GM19372 (cell line): ENCODE measurements around the gene INPP5E.
A peak's percentile ranks its signal among the peaks of the same experiment; 100 is the strongest.

Experiments
- ATAC-seq: cut with Tn5 transposase; IDR thresholded peaks from one replicate; pipeline ENCODE4 v1.9.1; 2021; ENCODE audit warnings: mild to moderate bottlenecking, low read depth, moderate library complexity; ENCODE audit not compliant: unreplicated experiment

The INPP5E gene, protein sequence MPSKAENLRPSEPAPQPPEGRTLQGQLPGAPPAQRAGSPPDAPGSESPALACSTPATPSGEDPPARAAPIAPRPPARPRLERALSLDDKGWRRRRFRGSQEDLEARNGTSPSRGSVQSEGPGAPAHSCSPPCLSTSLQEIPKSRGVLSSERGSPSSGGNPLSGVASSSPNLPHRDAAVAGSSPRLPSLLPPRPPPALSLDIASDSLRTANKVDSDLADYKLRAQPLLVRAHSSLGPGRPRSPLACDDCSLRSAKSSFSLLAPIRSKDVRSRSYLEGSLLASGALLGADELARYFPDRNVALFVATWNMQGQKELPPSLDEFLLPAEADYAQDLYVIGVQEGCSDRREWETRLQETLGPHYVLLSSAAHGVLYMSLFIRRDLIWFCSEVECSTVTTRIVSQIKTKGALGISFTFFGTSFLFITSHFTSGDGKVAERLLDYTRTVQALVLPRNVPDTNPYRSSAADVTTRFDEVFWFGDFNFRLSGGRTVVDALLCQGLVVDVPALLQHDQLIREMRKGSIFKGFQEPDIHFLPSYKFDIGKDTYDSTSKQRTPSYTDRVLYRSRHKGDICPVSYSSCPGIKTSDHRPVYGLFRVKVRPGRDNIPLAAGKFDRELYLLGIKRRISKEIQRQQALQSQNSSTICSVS

DNA sequence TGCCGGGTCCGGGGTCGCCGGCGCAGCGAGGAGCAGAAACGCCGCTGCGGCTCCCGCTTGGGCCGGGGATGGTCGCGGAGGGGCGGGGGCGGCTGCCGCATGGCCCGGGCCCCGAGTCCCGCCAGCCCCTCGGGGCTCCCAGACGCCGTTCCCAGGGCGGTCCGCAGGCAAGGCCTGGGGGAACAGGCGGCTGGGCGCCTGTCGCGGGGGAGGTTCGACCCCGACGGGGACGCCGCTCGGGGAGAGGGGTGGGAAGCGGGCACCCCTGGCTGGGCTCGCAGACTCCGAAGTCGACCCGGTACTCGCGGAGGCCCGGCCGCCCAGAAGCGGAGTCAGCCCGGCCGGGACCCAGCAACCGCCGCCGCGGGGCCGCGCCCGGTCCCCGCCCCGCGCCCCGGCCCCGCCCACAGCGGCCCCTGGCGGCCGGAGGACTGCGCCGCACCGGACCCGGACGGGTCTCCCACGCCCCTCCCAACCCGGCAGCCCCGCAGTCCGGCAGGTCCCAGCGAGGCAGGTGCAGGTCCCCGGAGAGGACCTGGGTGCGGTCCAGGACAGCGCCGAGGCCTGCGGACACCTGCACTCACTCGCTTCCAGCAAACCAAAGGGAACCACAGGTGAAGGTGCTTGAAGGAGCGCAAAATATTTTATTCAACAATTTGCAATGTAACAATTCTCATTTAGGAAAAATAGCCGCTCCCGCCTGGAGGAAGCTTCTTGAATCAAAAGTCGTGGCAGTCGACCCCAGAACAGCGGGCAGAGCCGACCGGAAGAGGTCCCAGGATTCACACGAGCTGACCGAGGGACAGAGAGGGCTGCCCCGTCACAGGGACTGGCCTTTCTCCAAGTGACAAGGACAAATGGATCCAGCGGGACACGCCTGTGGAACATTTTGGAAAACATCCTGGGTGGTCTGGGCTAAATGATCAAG is at the start of gene INPP5E:
Gene INPP5E (minus strand): TSS at position 365 of the 928 bp plus-strand sequence. CDS start 426 bp downstream, outside the sequence.
- peak; percentile 65 for ATAC-seq

DNA sequence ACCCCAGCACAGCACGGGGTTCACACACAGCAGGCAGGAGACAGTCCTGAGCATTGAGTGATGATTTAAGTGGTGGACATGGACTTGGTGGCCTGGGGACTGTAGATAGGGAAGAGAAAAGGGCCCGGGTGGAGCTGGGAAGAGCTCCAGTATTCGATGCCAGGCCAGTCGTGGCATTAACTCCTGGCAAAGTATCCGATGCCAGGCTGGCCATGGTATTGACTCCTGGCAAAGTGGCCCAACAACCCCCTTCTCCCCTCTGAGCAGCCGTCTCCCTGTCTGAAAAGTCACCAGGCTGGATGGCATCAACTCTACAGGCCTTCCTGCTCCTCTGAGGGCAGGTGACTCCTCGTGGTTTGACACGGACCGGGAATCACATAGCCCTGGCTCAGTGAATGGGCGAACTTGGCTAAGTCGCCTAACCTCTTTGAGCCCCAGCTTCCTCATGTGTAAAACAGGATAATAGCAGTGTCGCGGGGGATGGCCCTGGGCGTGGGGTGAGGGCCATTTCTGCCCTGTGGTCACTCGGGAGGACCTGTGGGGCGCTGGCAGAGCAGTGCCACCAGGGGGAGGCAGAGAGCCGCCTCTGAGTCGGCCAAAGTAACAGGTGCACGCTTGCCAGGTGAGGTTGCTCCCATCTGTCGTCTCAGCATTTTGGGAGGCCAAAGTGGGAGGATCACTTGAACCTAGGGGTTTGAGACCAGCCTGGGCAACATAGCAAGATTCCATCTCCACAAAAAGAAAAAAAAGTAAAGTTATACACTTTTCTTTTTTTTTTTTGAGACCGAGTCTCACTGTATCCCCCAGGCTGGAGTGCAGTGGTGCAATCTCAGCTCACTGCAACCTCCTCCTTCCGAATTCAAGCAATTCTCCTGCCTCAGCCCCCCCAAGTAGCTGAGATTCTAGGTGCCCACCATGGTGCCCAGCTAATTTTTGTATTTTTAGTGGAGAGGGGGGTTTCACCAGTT is 48.9 kb upstream of the INPP5E start:
- no peak for ATAC-seq

DNA sequence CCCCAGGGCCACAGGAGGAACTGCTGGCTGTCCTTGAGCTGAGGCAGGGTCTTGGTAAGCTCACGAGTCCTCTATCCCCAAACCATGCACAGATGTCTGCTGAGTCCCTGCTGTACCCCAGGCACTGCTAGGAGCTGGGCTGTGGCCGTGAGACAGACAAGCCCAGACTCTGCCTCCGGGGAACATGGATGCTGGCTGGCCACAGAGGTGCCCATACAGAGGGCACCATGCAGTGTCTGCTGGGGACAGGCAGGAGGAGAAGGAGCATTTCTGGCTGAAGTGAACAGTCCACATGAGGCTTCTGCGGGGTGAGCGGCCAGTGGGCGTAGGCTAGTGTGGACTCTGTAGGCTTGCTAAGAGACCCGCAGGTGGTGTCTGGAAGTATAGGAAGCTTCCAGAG is 48.0 kb upstream of the INPP5E start:
- no peak for ATAC-seq

DNA sequence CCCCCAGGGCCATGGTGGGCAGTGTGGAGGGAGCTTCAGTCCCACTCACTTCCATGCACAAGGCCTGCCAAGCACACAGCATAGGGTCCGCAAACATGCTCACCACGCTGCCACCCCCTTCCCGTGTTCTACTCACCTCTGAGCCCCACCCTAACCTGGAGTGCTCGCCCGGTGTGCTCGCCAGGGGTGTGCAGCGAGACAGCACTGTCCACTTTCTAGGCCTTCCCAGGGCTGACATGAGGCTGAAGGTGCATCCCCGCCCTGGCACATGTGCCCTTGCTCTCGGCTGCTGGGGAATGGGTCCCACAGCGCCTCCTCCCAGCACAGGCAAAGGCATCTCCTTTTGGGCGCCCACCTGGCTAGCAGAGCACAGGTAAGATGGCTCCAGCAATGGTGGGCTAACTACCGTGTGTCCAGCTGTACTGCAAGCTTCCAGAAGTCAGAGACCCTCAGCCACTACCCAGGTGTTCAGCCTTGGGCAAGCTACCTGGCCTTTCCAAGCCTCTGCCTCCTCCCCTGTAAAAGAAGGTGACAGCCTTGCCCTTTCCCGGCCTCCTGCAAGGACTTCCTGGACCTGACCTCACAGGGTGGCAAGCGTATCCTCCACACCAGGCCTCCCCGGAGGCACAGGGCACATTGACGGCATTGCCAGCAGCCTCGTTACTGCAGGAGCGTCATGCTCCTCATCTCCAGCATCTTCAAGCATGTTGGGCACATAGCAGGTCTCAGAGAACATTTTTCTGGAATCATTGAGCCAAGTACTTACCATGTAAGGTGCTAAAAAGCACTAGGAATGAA is 47.4 kb upstream of the INPP5E start:
- ATAC-seq, result no peak

DNA sequence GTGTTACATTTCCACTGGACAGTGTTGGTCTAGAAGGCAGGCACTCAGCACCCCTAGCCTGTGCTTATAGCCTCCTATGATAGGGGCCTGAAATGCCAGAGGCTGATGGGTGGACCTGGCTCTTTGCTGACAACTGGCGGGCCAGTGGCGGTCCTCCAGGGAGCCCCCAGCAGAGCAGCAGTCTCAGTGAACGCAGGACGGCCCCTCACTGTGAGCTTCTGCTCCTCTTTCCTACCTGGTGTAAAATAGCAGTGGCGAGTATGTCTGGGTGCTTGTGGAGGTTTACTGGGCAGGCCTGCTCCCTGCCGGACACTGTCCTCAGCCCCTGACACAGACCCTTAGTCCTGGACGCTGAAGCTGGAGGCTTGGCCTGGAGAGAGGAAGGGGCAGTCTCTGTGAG is 46.5 kb upstream of the INPP5E start:
- ATAC-seq, result no peak

DNA sequence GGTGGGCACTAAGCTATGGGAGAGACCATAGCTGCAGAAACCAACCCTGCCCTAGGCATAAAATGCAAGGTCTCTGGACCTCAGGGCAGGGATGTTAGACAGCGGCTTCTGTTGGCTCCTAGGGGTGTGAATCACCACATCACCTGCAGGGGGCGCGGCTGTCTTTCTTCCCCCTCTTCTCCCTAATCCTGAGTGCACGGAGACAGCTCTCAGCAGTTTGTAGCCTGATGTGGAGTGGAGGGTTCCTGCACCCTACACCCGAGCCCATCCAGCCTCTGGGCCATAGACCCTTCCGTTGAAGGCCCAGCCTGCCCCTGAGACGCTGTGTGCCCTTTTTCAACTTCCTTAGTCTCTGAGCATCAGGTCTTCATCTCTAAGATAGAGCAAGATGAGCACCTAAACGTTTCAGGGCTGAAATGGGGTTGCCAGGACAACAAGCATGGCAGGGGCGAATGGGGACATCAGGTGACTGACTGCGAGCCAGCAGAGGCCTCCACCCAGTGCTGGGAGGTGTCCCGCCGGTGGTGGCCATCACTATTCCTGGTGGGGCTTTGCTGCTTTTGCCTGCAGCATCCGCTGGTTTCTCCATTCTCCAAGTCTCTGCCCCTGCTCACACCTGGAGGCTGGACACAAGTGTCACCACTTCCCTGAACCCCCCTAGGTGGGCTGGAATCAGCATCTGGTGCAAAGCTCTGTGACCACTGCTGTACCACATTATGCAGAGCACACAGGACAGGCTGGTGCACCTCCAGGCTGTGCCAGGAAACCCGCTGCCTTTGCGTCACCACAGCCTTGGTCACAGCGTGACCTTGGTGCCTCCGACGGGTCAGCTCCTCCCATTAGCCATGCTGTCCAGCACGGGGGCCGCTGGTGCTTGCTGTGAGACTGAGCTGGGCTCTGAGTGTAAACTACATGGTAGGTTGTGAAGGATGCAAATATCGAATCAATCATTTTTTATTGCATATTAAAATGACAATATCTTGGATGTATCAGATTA is 45.7 kb upstream of the INPP5E start:
- no peak for ATAC-seq

DNA sequence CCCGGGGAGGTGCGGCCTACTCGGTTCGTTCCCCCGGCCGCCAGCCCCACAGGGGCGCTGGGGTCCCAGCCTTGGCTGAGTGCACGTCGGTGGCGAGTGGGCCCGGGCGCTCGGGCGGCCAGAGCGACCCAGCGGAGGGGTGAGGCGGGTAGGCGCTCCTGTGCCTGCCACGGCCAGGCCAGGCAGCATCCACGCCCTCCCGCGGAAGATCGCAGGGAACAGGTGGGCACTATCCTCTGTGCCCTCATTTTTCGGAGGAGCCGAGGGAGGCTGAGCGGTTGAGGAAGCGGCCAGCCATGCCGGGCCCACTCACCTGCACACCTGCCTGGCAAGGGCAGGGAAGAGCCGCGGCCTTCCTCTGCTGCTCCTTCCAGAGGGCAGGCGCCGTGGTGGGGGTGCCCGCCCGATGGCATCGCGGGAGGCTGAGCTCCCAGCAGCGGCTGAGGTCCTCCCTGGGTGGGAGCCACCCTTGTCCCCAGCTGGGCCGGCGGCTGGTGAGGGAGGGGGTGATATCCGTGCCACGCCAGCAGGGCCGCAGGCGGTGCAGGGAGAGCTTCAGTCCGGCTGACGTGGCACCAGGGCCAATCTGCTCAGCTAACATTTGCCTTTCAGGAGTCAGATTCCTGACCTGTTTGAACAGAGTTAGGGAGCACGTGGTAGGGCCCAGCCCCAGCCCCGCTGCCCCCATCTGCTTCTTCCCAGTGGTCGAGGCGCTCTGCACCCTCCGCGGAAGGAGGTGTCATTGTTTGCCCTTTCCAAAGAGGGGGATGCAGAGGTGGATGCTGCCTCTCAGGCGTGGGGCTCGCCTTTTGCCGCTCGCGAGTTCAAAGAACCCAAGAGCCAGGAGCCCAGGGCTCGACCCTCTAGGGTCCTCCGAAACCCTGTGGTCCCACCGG is 44.8 kb upstream of the INPP5E start:
- ATAC-seq, result no peak

DNA sequence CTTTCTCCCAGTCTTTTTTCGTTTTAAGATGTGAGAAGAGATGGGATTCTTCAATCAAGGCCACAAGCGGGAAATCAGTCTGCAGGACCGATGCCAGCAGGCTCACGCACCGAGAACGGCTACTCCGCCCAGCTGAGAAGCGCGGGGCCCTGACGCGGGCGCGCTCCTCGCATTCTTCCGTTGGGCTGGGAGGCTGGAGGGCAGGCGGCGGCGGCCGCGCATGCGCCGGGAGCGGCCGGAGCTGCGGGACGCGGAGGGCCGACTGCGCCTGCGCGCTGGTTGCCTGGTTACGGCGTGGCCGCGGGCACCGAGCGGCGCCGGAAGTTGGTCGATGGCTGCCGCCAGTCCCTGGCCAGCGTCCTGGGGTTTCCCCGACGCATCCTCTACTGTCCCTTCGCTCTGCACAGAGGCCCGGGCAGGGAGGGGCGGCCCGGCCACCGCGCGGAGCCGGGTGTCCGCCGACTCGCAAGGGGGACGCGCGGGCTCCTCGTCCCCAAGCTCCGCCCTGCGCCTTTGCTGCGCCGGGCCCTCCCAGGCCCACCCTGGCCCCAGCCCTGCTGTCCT is 44.0 kb upstream of the INPP5E start:
- peak; percentile 55 for ATAC-seq

DNA sequence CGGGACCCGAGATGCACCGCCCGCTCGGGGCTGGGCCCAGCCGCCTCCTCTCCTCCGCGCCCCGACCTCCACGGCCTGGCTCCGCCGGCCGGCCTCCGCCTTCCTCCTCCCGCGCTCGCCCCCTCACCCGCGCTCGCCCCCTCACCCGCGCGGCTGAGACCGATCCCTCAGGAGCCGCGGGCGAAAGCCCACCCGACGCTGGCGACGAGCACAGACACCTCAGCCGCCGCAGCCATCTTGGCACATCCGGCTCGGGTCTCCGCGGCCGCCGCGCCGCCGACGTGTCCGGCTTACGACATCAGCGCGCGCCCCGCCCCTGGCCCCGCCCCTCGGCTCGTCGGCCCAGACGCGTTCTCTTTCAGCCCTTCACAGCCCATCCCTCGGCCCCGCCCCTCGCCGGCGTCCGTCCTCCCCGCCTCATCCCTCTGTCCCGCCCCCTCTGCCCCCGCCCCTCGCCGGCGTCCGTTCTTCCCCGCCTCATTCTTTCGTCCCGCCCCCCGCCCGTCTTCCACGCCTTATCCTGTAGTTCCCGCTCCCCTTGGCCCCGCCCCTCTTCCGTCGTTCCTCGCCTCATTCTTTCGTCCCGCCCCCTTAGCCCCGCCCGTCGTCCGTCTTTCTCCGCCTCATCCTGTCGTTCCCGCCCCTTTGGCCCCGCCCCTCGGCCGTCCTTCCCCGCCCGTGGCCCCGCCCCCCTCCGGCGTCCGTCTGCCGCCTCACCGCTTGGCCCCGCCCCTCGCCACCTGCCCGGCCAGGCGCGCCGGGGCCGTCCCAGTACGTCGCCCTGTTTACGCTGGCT is 43.3 kb upstream of the INPP5E start, which contains the start of gene SEC16A:
Gene SEC16A (minus strand): TSS at position 248 of the 796 bp plus-strand sequence. CDS start 5,425 bp downstream, outside the sequence.
- peak; percentile 59 for ATAC-seq

DNA sequence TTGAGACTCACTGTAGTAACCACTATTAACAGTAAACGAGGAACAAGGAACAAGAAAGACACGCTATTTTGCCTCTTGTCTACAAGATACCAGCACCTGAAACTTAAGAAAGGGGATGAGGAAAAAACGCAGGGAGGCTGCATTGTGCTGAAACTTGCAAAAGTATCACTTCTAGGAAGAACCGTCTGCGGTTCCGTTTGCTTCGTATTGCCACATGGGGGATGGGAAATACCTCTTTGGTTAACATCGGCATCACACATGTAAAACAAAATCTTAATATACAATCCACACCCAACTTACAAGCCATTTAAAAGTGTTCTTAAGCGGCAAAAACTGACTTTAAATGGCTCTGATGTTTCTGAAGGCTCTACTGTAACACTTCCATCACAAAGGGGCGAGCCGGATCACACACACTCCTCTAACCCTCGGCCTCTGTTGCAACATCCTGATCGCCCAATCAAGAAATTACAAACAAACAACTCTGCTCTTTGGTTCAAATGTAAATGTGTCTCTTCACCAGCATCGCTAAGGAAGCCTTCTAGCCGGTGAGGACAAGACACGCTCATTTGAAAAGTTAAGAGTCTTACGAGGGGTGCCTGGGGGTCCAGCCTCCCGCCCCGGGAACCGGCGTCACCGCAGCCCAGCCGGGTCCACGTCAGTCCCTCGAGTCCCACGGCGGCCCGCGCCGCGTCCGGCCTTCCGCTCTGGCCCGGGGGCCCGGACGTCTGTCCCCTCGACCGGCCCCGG is 42.6 kb upstream of the INPP5E start:
- ATAC-seq, result no peak

DNA sequence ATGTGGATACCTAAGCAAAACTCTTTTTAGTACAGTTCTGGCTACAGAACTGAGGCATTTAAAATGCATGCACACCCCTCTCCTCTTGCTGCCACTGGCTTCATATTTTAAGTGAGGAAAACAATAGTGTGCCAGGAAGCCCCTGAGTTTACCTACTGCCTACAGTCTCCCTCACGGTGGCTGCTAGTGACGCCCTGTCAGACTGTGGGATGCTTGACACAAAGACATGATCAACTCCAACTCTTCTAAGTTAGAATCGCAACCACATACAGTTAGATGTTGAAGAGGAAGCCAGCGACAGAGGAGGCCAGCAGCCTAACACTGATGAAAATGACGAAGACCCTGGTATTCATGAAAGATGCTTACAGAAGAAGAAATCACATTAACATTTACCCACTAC is 41.9 kb upstream of the INPP5E start:
- ATAC-seq, result no peak

DNA sequence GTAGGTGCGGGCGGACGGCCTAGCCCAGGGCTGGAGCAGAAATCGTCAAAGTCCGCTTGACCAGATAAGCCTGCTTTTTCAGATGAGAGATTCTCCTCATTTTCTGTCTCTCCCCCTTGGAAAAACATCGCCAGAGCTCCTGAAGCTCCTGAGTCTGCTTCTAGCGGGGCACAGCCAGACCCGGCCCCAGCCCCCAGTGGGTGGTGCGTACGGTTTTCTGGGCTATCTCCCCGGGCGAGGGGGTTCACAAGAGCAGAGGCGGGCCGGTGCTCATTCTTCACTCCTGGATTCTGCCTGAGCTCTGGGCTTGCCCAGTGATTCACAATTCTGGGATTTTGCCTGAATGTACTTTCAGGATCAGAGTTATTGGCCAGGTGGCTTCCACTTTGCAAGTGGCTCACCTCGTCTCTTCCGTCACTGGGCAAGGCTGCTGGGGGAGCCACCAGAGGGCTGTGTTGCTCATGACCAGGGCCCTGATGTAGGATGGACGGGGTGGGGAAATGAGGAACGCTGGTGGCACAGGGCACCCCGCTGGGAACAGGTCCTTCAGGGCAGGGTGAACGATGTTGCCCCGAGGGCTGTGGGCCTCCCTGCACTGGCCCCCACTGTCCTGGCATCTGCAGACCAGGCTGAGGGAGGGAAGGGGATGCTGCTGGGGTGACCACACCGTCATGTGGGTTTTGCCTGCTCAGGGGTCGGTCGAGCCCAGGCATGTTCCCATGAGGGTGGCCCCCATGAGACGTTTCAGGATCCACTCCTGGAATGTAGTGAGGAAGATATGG is 36.9 kb upstream of the INPP5E start:
- no peak for ATAC-seq

DNA sequence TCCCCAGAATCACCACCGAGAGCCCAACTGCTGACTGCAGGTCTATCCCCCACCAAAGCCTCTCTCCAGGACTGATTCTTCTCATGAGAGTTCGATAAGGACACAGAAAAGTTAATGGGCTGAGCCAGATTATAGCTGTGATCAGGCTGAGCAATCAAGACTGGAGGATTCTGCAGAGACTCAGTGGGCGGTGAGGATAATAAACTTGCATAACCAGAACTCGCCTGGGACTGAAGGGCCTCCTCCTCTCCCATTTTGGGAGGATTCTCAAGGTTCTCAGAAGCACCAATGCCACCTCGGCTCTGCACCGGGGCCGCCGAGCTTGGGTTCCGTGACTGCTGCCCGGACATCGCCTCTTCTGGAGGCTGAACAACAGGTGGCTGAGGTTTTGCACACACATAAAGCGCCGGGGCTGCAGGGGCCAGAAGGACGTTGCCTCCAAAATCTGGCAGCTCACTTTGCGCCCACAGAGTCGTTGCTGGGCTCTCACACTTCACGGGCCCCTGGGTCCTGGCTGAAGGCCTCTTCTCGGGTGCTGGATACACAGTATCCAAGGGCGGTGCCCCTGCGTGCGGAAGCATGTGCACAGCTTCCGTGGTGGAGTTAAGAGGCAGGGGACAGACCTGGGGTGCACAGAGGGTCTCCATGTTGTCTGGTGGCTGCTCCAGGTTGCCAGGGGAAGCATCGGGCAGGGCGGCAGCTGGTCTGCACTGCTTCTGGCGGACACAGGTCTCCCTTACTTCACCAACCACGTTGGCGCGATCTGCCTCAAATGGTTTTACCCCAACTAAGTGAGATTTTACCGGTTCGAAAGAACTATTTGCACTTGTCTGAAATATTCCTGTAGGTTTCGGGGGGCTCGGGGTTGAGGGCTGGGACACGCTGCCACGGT is 35.6 kb upstream of the INPP5E start:
- ATAC-seq, result no peak
